ENCODE results near the gene TRIM32.

DNA sequence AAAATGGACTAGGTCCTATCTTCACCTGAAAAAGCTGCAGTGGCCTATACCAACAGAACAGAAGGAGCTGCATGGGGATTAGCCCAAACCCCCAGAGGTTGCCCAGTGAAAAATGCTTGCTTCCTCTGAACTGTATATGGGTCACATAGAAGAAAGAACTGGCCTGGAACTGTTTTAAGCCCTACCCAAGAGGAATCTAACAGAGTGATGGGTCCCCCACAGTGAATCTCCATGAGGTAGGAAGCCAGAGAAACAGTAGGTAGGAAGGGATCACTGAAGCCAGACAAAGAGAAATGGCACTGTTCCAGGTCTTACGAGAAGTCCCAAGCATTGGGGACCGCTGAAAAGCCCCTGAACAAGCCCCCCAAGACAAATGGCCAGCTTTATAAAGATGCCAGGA lies 28.8 kb upstream of the TRIM32 start:
- TF ChIP-seq EP300 (IDR thresholded peaks at IDR 0.05; ENCODE audit: low read depth) (no peak), CTCF (IDR thresholded peaks at IDR 0.05) (no peak), POLR2A (IDR thresholded peaks at IDR 0.05) (no peak), POLR2AphosphoS5 (IDR thresholded peaks at IDR 0.05) (no peak)

Measured in transverse colon (tissue), 4 donors.